Transverse colon (tissue), 4 donors: Measurements from ENCODE around the gene SIGLEC15. TPM values are rescaled to one million over a fixed set of nuclear protein-coding genes. Genes with fewer than 3 reads are reported as not detected.

Experiments
- DNase-seq: peaks from one replicate; pipeline ENCODE4 v3.0.0-alpha.2; 2019
- H3K27ac ChIP-seq, 4 donors: fragments of 200-600 bp; sonication (generic); 2 replicates each; pipeline ENCODE4 v1.5.1; 2016 to 2018; ENCODE audit warnings: inconsistent platforms in 4 of 4
- H3K27me3 ChIP-seq: fragments of 200-600 bp; sonication (generic); 2 replicates; pipeline ENCODE4 v1.5.1; 2017; ENCODE audit warnings: inconsistent platforms
- H3K36me3 ChIP-seq, 4 donors: fragments of 200-600 bp; sonication (generic); 2 replicates each; pipeline ENCODE4 v1.5.1; 2017 to 2019; ENCODE audit warnings: inconsistent platforms in 4 of 4
- H3K4me1 ChIP-seq, 4 donors: fragments of 200-600 bp; sonication (generic); 2 replicates each; pipeline ENCODE4 v1.5.1; 2017 to 2020; ENCODE audit warnings: inconsistent platforms in 4 of 4
- H3K4me3 ChIP-seq, 4 donors: fragments of 200-600 bp; sonication (generic); 1 replicate in 1 of 4; 2 replicates in 3 of 4; pipeline versions ENCODE4 v1.5.1 to v1.6.1; 2017 to 2019; ENCODE audit warnings: inconsistent platforms in 4 of 4
- H3K9me3 ChIP-seq, 2 donors: fragments of 200-600 bp; sonication (generic); 2 replicates each; pipeline ENCODE4 v1.5.1; 2017 to 2019; ENCODE audit warnings: inconsistent platforms in 2 of 2
- EP300 ChIP-seq: sonication (generic); formaldehyde crosslinking; IDR thresholded peaks from one replicate; pipeline ENCODE4 v1.6.1; 2017; ENCODE audit warnings: antibody characterized with exemption, low read depth
- POLR2A ChIP-seq: fragments of 450-650 bp; IDR thresholded peaks from one replicate; pipeline ENCODE4 v1.6.1; 2016; ENCODE audit warnings: antibody characterized with exemption, mild to moderate bottlenecking, moderate library complexity
- POLR2AphosphoS5 ChIP-seq, 3 donors: sonication (generic); formaldehyde crosslinking; IDR thresholded peaks; one replicate each; pipeline ENCODE4 v1.6.1; 2016; ENCODE audit warnings: antibody characterized with exemption in 3 of 3
- WGBS, 2 donors: methylation state at CpG; one replicate each; pipeline ENCODE4 v1.1.5; 2018; ENCODE audit warnings: low coverage in 1 of 2; 5-methylcytosine and 5-hydroxymethylcytosine counted together
- in situ Hi-C, 4 donors: fragments of 200-750 bp; cut with MboI; loops; one replicate each; pipeline versions ENCODE4 v1.15.0 to v1.15.1; 2017; ENCODE audit warnings: low sequenced_read_pairs in 3 of 4, low pct_ligation_motif_present in 1 of 4, low pct_unique_long_range_greater_than_20kb in 1 of 4
- intact Hi-C: fragments of 100-400 bp; cut with DNase I; formaldehyde crosslinking; loops from one replicate; pipeline ENCODE4 v1.15.1; 2023; ENCODE audit warnings: low total_unique reads
- total RNA-seq, 4 donors: library from RNA; depleted of rRNA; stranded (reverse); fragments of >200 nt; gene quantifications; one replicate each; pipeline ENCODE4 v1.1.0, GENCODE V29; 2016
- TF ChIP-seq, protein P1 (sequence below), 5 experiments: fragments of 200-600 bp in 3 of 5; fragments of 450-650 bp in 2 of 5; sonication (generic) in 3 of 5; IDR thresholded peaks; 1 replicate in 2 of 5; 2 replicates in 3 of 5; pipeline ENCODE4 v1.5.1; 2016 to 2017; ENCODE audit warnings: antibody characterized with exemption in 5 of 5, inconsistent platforms in 3 of 5, mild to moderate bottlenecking in 2 of 5, moderate library complexity in 1 of 5

Gene SIGLEC15
- total RNA-seq, 4 donors from 2014 or later: not detected

DNA sequence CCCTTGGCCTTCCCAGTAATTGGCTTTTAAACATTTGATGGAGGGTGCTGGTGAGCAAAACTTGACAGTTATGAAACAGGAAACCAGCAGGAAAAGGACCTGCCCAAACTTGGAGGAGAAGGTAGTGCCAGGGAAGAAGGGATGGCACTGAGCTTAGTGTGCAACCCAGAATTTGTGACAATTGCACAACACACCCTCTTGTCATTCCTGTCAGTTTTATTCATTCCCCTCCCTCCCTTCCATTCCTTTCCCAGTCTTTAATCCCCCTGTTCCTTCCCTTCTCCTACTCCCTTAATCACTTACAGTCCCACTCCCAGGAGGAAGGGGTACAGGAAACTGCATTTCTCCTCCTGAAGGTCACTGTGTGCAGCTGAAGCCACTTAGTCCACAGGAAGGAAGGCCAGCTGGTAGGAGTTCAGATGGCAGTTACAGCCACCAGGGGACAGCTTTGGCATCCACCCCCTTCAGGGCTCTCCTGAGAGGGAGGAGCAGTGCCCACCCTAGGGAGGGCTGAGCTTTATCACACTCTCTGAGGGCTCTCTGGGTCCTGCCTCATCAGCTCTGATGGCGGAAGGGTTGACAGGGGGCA is 24.0 kb upstream of the SIGLEC15 start:
- TF ChIP-seq EP300: no peak
- TF ChIP-seq, protein P1, sequence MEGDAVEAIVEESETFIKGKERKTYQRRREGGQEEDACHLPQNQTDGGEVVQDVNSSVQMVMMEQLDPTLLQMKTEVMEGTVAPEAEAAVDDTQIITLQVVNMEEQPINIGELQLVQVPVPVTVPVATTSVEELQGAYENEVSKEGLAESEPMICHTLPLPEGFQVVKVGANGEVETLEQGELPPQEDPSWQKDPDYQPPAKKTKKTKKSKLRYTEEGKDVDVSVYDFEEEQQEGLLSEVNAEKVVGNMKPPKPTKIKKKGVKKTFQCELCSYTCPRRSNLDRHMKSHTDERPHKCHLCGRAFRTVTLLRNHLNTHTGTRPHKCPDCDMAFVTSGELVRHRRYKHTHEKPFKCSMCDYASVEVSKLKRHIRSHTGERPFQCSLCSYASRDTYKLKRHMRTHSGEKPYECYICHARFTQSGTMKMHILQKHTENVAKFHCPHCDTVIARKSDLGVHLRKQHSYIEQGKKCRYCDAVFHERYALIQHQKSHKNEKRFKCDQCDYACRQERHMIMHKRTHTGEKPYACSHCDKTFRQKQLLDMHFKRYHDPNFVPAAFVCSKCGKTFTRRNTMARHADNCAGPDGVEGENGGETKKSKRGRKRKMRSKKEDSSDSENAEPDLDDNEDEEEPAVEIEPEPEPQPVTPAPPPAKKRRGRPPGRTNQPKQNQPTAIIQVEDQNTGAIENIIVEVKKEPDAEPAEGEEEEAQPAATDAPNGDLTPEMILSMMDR (IDR thresholded peaks at IDR 0.05): no peak
- no peak for TF ChIP-seq POLR2AphosphoS5 (IDR thresholded peaks at IDR 0.05)
- TF ChIP-seq POLR2A: no peak
- no peak overlapping the region for H3K27ac ChIP-seq
- no peaks in the 10 kb centered on the region for H3K27me3 ChIP-seq
- no peak overlapping the region for H3K4me3 ChIP-seq
- H3K4me1 ChIP-seq: no peaks in the 10 kb centered on the region
- intact Hi-C loops (no loop called here), in situ Hi-C loops (no loop called here)
- no peaks in the 10 kb centered on the region for H3K36me3 ChIP-seq
- H3K9me3 ChIP-seq: peaks cover 6 to 10% of the 10 kb centered on the region in 2 donors
- DNase-seq: no peak
- WGBS, 2 donors: 100% methylated on average over 1 of the region's 1 CpG; no CpG with 5 or more reads in 1 of the 2 donors

DNA sequence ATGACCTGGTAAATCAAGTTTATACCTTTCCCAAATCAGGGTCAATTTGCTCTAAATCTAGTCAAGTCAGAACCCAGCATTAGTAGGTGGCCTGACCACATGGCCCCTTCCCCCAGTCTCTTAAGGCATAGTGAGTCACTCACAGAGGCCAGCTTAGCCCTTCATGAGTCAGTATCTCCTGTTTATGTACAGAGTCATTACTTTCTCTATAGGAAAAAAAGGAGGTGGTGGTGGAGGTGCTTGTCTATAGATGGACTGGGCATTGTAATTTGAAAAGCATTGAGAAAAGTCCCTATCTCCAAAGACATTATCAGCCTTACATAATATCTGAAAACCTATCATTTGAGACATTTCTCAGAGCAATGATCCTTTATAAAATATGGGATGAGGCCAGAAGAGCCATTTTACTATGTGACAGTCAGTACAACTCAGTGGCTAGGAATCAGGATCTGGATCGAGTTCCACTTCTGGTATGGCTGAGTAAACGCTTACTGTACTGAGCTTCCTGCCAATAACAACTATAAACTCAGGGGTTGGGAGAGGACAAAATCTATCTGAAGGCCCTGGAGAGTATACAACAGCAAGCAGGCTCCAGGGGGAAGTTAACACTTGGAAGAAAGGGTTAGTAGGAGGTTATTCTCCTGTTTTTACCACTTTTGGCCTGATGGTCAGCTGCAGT is 22.5 kb upstream of the SIGLEC15 start:
- no peak for TF ChIP-seq EP300
- TF ChIP-seq, protein P1 (IDR thresholded peaks at IDR 0.05): no peak
- no peak for TF ChIP-seq POLR2AphosphoS5 (IDR thresholded peaks at IDR 0.05)
- TF ChIP-seq POLR2A: no peak
- no peak for DNase-seq
- Histone ChIP-seq H3K27ac (peak overlapping the region in 1 of 4 donors; percentile 18), H3K4me1 (no peaks in the 10 kb centered on the region), H3K36me3 (no peaks in the 10 kb centered on the region), H3K4me3 (no peak overlapping the region), H3K9me3 (peaks cover 6 to 10% of the 10 kb centered on the region in 2 donors), H3K27me3 (no peaks in the 10 kb centered on the region)
- intact Hi-C loops (no loop called here), in situ Hi-C loops (no loop called here)
- 56% methylated on average over 2 of the region's 2 CpGs for WGBS, 2 donors

DNA sequence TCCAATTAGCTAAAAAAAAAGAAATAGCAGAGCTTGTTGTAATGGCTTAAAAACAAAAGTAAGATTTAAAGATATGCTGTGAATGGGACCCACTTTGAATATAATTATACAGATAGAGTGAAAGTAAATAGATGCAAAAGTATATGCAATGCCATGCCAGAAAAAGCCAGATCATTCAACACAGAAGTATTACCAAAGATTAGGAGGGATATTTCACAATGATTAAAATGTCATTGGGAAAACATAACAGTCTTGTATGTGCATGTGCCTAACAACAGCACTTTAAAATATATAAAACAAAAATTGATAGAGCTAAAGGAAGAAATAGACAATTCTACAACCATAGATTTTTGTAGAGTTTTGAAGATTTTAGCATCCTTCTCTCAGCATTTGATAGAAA is 19.9 kb upstream of the SIGLEC15 start:
- intact Hi-C loops: no loop called here
- TF ChIP-seq EP300 (no peak), POLR2AphosphoS5 (IDR thresholded peaks at IDR 0.05) (no peak), POLR2A (no peak)
- TF ChIP-seq, protein P1 (IDR thresholded peaks at IDR 0.05): no peak
- H3K27ac ChIP-seq: no peak overlapping the region
- no peak for DNase-seq
- in situ Hi-C loops: no loop called here
- H3K9me3 ChIP-seq: peaks cover 6 to 10% of the 10 kb centered on the region in 2 donors
- H3K27me3 ChIP-seq: no peaks in the 10 kb centered on the region
- no peaks in the 10 kb centered on the region for H3K4me1 ChIP-seq
- no peak overlapping the region for H3K4me3 ChIP-seq
- no peaks in the 10 kb centered on the region for H3K36me3 ChIP-seq

DNA sequence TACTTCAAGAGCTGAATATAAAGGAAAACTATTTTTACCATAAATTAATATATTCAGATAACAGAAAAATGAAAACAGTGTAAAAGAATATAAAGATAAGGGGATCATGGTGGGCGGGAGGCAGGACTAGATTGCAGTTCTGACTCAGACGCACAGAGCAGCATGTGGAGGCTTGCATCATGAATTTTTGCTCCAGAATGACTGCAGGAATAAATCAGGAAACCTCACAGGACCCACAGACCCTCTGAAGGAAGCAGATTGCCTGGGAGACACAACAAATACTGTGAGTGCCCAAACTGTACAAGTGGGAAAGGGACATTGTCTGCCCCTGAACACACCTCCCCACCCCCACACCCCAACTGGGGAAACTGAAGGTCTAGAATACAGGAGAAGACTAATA is 19.2 kb upstream of the SIGLEC15 start:
- no peak overlapping the region for H3K4me3 ChIP-seq
- TF ChIP-seq EP300: no peak
- TF ChIP-seq, protein P1 (IDR thresholded peaks at IDR 0.05): no peak
- no peak for DNase-seq
- no peaks in the 10 kb centered on the region for H3K27me3 ChIP-seq
- H3K4me1 ChIP-seq: no peaks in the 10 kb centered on the region
- in situ Hi-C loops: no loop called here
- WGBS, 2 donors: 55 to 61% methylated on average over 2 of the region's 2 CpGs
- no peak overlapping the region for H3K27ac ChIP-seq
- no peaks in the 10 kb centered on the region for H3K36me3 ChIP-seq
- intact Hi-C loops: no loop called here
- peaks cover 6 to 10% of the 10 kb centered on the region in 2 donors for H3K9me3 ChIP-seq
